GM23338 (cell line): ENCODE measurements around the gene DAPK2. TPM values are rescaled to one million over a fixed set of nuclear protein-coding genes. Genes with fewer than 3 reads are reported as not detected.

ENCODE experiments used
- ATAC-seq: fragments of 200-7000 bp; cut with Tn5 transposase; 3 replicates; pipeline ENCODE4 v1.9.1; 2020
- DNase-seq: peaks from one replicate; pipeline ENCODE4 v3.0.0-alpha.2; 2015; ENCODE audit warnings: low spot score
- H2AFZ ChIP-seq: fragments of 200-600 bp; sonication (generic); 2 replicates; pipeline ENCODE4 v1.8.0; 2016; ENCODE audit warnings: antibody characterized with exemption, mild to moderate bottlenecking, moderate library complexity
- H3F3A ChIP-seq: fragments of 200-600 bp; sonication (generic); replicated peaks from 2 replicates; pipeline ENCODE4 v1.8.0; 2017; ENCODE audit warnings: antibody characterized with exemption, mixed run types, low read depth
- H3K27ac ChIP-seq: fragments of 200-600 bp; sonication (generic); 2 replicates; pipeline ENCODE4 v1.6.1; 2016; ENCODE audit warnings: low read depth
- H3K27me3 ChIP-seq: fragments of 200-600 bp; sonication (generic); 2 replicates; pipeline ENCODE4 v1.8.0; 2016; ENCODE audit warnings: mild to moderate bottlenecking, mixed run types, moderate library complexity; ENCODE audit not compliant: insufficient read depth
- H3K36me3 ChIP-seq: fragments of 200-600 bp; sonication (generic); 2 replicates; pipeline ENCODE4 v1.8.0; 2016; ENCODE audit warnings: mild to moderate bottlenecking; ENCODE audit not compliant: insufficient read depth
- H3K4me1 ChIP-seq: fragments of 200-600 bp; sonication (generic); 2 replicates; pipeline ENCODE4 v1.8.0; 2016; ENCODE audit warnings: mild to moderate bottlenecking, moderate library complexity; ENCODE audit not compliant: insufficient read depth
- H3K4me2 ChIP-seq: fragments of 200-600 bp; sonication (generic); 2 replicates; pipeline ENCODE4 v1.7.1; 2017; ENCODE audit warnings: mixed run types
- H3K4me3 ChIP-seq: fragments of 200-600 bp; sonication (generic); 2 replicates; pipeline ENCODE4 v1.6.1; 2016; ENCODE audit warnings: mixed run types
- H3K79me2 ChIP-seq: fragments of 200-600 bp; sonication (generic); replicated peaks from 2 replicates; pipeline ENCODE4 v1.8.0; 2017; ENCODE audit warnings: mild to moderate bottlenecking; ENCODE audit not compliant: insufficient read depth
- H3K9me2 ChIP-seq: fragments of 200-600 bp; sonication (generic); 2 replicates; pipeline ENCODE4 v1.8.0; 2017; ENCODE audit not compliant: insufficient read depth
- H4K20me1 ChIP-seq: fragments of 200-600 bp; sonication (generic); replicated peaks from 2 replicates; pipeline ENCODE4 v1.8.0; 2017; ENCODE audit warnings: mild to moderate bottlenecking; ENCODE audit not compliant: insufficient read depth
- H3K27ac Mint-ChIP-seq: 2 replicates; pipeline ENCODE4 v1.8.0; 2020; ENCODE audit warnings: inconsistent platforms, mild to moderate bottlenecking, moderate library complexity, mixed read lengths
- H3K27me3 Mint-ChIP-seq: 3 replicates; pipeline ENCODE4 v1.8.0; 2022; ENCODE audit warnings: low read depth, mild to moderate bottlenecking, moderate library complexity, mixed read lengths, inconsistent platforms; ENCODE audit not compliant: insufficient read depth, poor library complexity
- H3K36me3 Mint-ChIP-seq: 3 replicates; pipeline ENCODE4 v1.8.0; 2021; ENCODE audit warnings: low read depth, mild to moderate bottlenecking, inconsistent platforms, moderate library complexity, mixed read lengths
- H3K4me1 Mint-ChIP-seq: 3 replicates; pipeline ENCODE4 v1.8.0; 2020; ENCODE audit warnings: mild to moderate bottlenecking, inconsistent platforms, mixed read lengths
- H3K4me3 Mint-ChIP-seq: 3 replicates; pipeline ENCODE4 v1.8.0; 2021; ENCODE audit warnings: moderate library complexity, mild to moderate bottlenecking, inconsistent platforms, mixed read lengths
- H3K9me3 Mint-ChIP-seq: 3 replicates; pipeline ENCODE4 v1.8.0; 2020; ENCODE audit warnings: moderate library complexity, mild to moderate bottlenecking, inconsistent platforms, mixed read lengths
- CREB1 ChIP-seq: fragments of 250-450 bp; sonication (Bioruptor Pico); IDR thresholded peaks from 2 replicates; pipeline ENCODE4 v1.5.0; 2020; ENCODE audit warnings: low read depth, mild to moderate bottlenecking, moderate library complexity
- CTCF ChIP-seq, 2 experiments: fragments of 200-600 bp in 1 of 2; sonication (generic) in 1 of 2; conservative IDR thresholded peaks; 2 replicates each; pipeline versions ENCODE4 v1.5.1 to v1.6.1; 2016 to 2017; ENCODE audit warnings: antibody characterized with exemption in 2 of 2, low read depth in 2 of 2, mild to moderate bottlenecking in 2 of 2, moderate library complexity in 1 of 2
- ETS1 ChIP-seq: IDR thresholded peaks from 2 replicates; pipeline ENCODE4 v1.6.1; 2016; ENCODE audit warnings: antibody characterized with exemption
- JUNB ChIP-seq: IDR thresholded peaks from one replicate; pipeline ENCODE4 v1.6.1; 2016; ENCODE audit warnings: antibody characterized with exemption; ENCODE audit not compliant: unreplicated experiment
- NANOG ChIP-seq: IDR thresholded peaks from 2 replicates; pipeline ENCODE4 v1.6.1; 2016; ENCODE audit warnings: antibody characterized with exemption, borderline replicate concordance
- POLR2AphosphoS5 ChIP-seq: IDR thresholded peaks from 2 replicates; pipeline ENCODE4 v1.6.1; 2016; ENCODE audit warnings: antibody characterized with exemption, low read depth
- STAT1 ChIP-seq: IDR thresholded peaks from one replicate; pipeline ENCODE4 v1.6.1; 2016; ENCODE audit warnings: antibody characterized with exemption; ENCODE audit not compliant: unreplicated experiment
- ZNF331 ChIP-seq: fragments of 250-450 bp; sonication (Bioruptor Pico); IDR thresholded peaks from 2 replicates; pipeline ENCODE4 v1.5.0; 2020; ENCODE audit warnings: low read depth, mild to moderate bottlenecking, moderate library complexity
- polyA plus RNA-seq: library from polyadenylated mRNA; unstranded; fragments of >200 nt; fragmentation: Nextera tagmentation; extraction: Ambion mirVana; gene quantifications from 2 replicates; pipeline ENCODE4 v1.2.1, GENCODE V29; 2016
- total RNA-seq: library from RNA; depleted of rRNA; stranded (reverse); fragments of >200 nt; shearing (Covaris generic); gene quantifications from 2 replicates; pipeline ENCODE4 v1.2.3, GENCODE V29; 2014
- TF ChIP-seq, protein P1 (sequence below): IDR thresholded peaks from one replicate; pipeline ENCODE4 v1.6.1; 2018; ENCODE audit warnings: antibody characterized with exemption; ENCODE audit not compliant: unreplicated experiment

Gene DAPK2
- total and polyA plus RNA-seq, 2 experiments from 2014 or later = 1.6 to 3.1 TPM

DNA sequence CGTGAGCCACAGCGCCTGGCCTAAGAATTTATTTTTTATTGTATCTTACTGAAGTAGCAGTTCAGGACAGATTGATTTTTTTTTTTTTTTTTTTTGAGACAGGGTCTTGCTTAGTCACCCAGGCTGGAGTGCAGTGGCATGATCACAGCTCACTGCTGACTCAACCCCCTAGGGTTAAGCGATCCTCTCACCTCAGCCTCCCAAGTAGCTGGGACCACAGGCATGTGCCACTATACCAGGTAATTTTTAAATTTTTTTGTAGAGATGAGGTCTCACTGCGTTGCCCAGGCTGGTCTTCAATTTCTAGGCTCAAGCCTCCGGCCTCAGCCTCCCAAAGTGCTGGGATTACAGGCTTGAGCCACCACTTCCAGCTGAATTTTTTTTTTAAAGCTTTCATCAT is 112.8 kb downstream of the DAPK2 start:
- DNase-seq (no peak), ATAC-seq (no peak)
- H4K20me1 ChIP-seq = no peaks in the 10 kb centered on the region
- H3K4me2 ChIP-seq = no peak overlapping the region
- TF ChIP-seq ZNF331 (CRISPR knock-in tag) = no peak
- no peak for TF ChIP-seq CREB1
- H3K4me1 ChIP-seq = no peaks in the 10 kb centered on the region
- no peak overlapping the region for H3K27ac ChIP-seq
- Mint-ChIP-seq H3K36me3 (no peaks in the 10 kb centered on the region), H3K27ac (no peak overlapping the region), H3K4me1 (no peaks in the 10 kb centered on the region), H3K4me3 (no peak overlapping the region), H3K9me3 (no peaks in the 10 kb centered on the region), H3K27me3 (no peaks in the 10 kb centered on the region)
- H3K27me3 ChIP-seq = no peaks in the 10 kb centered on the region
- H3K36me3 ChIP-seq = no peaks in the 10 kb centered on the region
- no peak overlapping the region for H2AFZ ChIP-seq
- no peaks in the 10 kb centered on the region for H3K79me2 ChIP-seq
- no peaks in the 10 kb centered on the region for H3K9me2 ChIP-seq
- no peaks in the 10 kb centered on the region for H3F3A ChIP-seq
- no peak overlapping the region for H3K4me3 ChIP-seq

DNA sequence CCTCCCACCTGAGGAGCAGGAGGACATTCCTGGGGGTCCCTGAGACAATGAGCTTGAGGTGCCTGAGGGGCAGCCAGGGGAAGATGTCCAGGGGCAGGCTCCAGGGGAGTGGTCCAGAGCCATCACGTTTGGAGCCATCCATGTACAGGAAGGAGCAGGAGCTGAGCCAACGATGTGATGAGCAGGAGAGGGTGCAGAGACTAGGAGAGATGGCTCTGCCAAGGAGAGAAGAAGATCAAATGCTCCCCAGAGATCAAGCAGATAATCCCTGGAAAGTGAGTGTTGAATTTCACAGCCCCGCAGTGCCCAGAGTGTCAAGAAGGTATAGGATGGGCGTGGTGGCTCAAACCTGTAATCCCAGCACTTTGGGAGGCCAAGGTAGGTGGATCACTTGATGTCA is 114.7 kb downstream of the DAPK2 start:
- Mint-ChIP-seq H3K4me1 (no peaks in the 10 kb centered on the region), H3K9me3 (no peaks in the 10 kb centered on the region), H3K27ac (no peak overlapping the region), H3K27me3 (no peaks in the 10 kb centered on the region), H3K4me3 (no peak overlapping the region), H3K36me3 (no peaks in the 10 kb centered on the region)
- no peaks in the 10 kb centered on the region for H3F3A ChIP-seq
- H3K4me2 ChIP-seq = no peak overlapping the region
- no peaks in the 10 kb centered on the region for H3K9me2 ChIP-seq
- no peaks in the 10 kb centered on the region for H4K20me1 ChIP-seq
- ATAC-seq (no peak), DNase-seq (no peak)
- H3K36me3 ChIP-seq = no peaks in the 10 kb centered on the region
- TF ChIP-seq NANOG (no peak), POLR2AphosphoS5 (no peak)
- no peak overlapping the region for H3K27ac ChIP-seq
- no peak overlapping the region for H3K4me3 ChIP-seq
- no peaks in the 10 kb centered on the region for H3K27me3 ChIP-seq
- no peaks in the 10 kb centered on the region for H3K79me2 ChIP-seq
- H3K4me1 ChIP-seq = no peaks in the 10 kb centered on the region
- no peak overlapping the region for H2AFZ ChIP-seq

- no peak for DNase-seq
- TF ChIP-seq, protein P1, sequence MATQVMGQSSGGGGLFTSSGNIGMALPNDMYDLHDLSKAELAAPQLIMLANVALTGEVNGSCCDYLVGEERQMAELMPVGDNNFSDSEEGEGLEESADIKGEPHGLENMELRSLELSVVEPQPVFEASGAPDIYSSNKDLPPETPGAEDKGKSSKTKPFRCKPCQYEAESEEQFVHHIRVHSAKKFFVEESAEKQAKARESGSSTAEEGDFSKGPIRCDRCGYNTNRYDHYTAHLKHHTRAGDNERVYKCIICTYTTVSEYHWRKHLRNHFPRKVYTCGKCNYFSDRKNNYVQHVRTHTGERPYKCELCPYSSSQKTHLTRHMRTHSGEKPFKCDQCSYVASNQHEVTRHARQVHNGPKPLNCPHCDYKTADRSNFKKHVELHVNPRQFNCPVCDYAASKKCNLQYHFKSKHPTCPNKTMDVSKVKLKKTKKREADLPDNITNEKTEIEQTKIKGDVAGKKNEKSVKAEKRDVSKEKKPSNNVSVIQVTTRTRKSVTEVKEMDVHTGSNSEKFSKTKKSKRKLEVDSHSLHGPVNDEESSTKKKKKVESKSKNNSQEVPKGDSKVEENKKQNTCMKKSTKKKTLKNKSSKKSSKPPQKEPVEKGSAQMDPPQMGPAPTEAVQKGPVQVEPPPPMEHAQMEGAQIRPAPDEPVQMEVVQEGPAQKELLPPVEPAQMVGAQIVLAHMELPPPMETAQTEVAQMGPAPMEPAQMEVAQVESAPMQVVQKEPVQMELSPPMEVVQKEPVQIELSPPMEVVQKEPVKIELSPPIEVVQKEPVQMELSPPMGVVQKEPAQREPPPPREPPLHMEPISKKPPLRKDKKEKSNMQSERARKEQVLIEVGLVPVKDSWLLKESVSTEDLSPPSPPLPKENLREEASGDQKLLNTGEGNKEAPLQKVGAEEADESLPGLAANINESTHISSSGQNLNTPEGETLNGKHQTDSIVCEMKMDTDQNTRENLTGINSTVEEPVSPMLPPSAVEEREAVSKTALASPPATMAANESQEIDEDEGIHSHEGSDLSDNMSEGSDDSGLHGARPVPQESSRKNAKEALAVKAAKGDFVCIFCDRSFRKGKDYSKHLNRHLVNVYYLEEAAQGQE = no peak
- no peak for TF ChIP-seq ETS1
- TF ChIP-seq STAT1 = no peak
- TF ChIP-seq POLR2AphosphoS5 = no peak
- TF ChIP-seq JUNB = no peak
- TF ChIP-seq ZNF331 (CRISPR knock-in tag) = no peak
- TF ChIP-seq CTCF (conservative IDR thresholded peaks at IDR 0.05; ENCODE audit: low read depth in 2 of 2) = no peak
These were observed 116.3 kb downstream of the DAPK2 start for GRCh38 chr15:63930034-63930433.

More at GRCh38 chr15:63930034-63930433, 116.3 kb downstream of the DAPK2 start:
- Histone ChIP-seq H4K20me1 (no peaks in the 10 kb centered on the region), H2AFZ (no peak overlapping the region), H3K4me2 (no peak overlapping the region), H3K79me2 (no peaks in the 10 kb centered on the region), H3K9me2 (no peaks in the 10 kb centered on the region), H3K27ac (no peak overlapping the region), H3K27me3 (no peaks in the 10 kb centered on the region), H3F3A (no peaks in the 10 kb centered on the region), H3K4me3 (no peak overlapping the region), H3K36me3 (no peaks in the 10 kb centered on the region), H3K4me1 (no peaks in the 10 kb centered on the region)
- no peaks in the 10 kb centered on the region for H3K9me3 Mint-ChIP-seq
- H3K4me1 Mint-ChIP-seq = peaks cover 3% of the 10 kb centered on the region; the same call in 1 of the 3 replicates
- no peaks in the 10 kb centered on the region for H3K27me3 Mint-ChIP-seq
- no peak overlapping the region for H3K27ac Mint-ChIP-seq
- no peak overlapping the region for H3K4me3 Mint-ChIP-seq
- no peak for ATAC-seq
- no peaks in the 10 kb centered on the region for H3K36me3 Mint-ChIP-seq
